Measurements from ENCODE around the gene SPOP. TPM values are rescaled to one million over a fixed set of nuclear protein-coding genes. Genes with fewer than 3 reads are reported as not detected.

The SPOP gene
- total and polyA plus RNA-seq, 2 experiments from 2014 or later = 13.9 to 18.6 TPM

- H3K4me1 Mint-ChIP-seq = peaks cover 4% of the 10 kb centered on the region; the same call in 2 of the 3 replicates
- Histone ChIP-seq H3K36me3 (ENCODE audit: insufficient read depth) (peaks cover 13% of the 10 kb centered on the region), H2AFZ (no peak overlapping the region), H3K27ac (ENCODE audit: low read depth) (no peak overlapping the region), H3K4me1 (ENCODE audit: insufficient read depth) (no peaks in the 10 kb centered on the region), H3K4me2 (no peak overlapping the region), H3K27me3 (ENCODE audit: insufficient read depth) (no peaks in the 10 kb centered on the region), H3F3A (replicated peaks; ENCODE audit: low read depth) (0 out of 2 replicates have a peak, but pooled peaks cover 3% of the 10 kb centered on the region), H3K9me2 (ENCODE audit: insufficient read depth) (no peaks in the 10 kb centered on the region), H3K4me3 (no peak overlapping the region), H3K79me2 (replicated peaks; ENCODE audit: insufficient read depth) (peaks cover 16% of the 10 kb centered on the region), H4K20me1 (replicated peaks; ENCODE audit: insufficient read depth) (peaks cover 16% of the 10 kb centered on the region)
- no peak for DNase-seq (ENCODE audit: low spot score)
- H3K36me3 Mint-ChIP-seq (ENCODE audit: low read depth) = peaks cover 68% of the 10 kb centered on the region
- H3K9me3 Mint-ChIP-seq = no peaks in the 10 kb centered on the region; the same call in 2 of the 3 replicates
- ATAC-seq = no peak
- TF ChIP-seq JUNB (IDR thresholded peaks at IDR 0.05; ENCODE audit: unreplicated experiment) (no peak), EZH2phosphoT487 (IDR thresholded peaks at IDR 0.05; ENCODE audit: unreplicated experiment) (no peak), NANOG (IDR thresholded peaks at IDR 0.05; ENCODE audit: borderline replicate concordance) (no peak), EZH2 (IDR thresholded peaks at IDR 0.05; ENCODE audit: low read depth, unreplicated experiment) (no peak), ZNF114 (CRISPR knock-in tag; IDR thresholded peaks at IDR 0.05) (no peak), ETS1 (IDR thresholded peaks at IDR 0.05) (no peak), CREB1 (CRISPR knock-in tag; IDR thresholded peaks at IDR 0.05; ENCODE audit: low read depth) (no peak)
- no peak overlapping the region for H3K27ac Mint-ChIP-seq
- peaks cover 4% of the 10 kb centered on the region for H3K27me3 Mint-ChIP-seq (ENCODE audit: insufficient read depth, low read depth, poor library complexity)
- no peak overlapping the region for H3K4me3 Mint-ChIP-seq
Measured at GRCh38 chr17:49722066-49722465, 44.2 kb upstream of the SPOP start.

GRCh38 chr17:49717371-49717861, 39.5 kb upstream of the SPOP start:
- Mint-ChIP-seq H3K27ac (no peak overlapping the region), H3K36me3 (ENCODE audit: low read depth) (peaks cover 76% of the 10 kb centered on the region), H3K4me1 (no peaks in the 10 kb centered on the region), H3K9me3 (no peaks in the 10 kb centered on the region), H3K4me3 (no peak overlapping the region), H3K27me3 (ENCODE audit: insufficient read depth, low read depth, poor library complexity) (peaks cover 3% of the 10 kb centered on the region)
- Histone ChIP-seq H2AFZ (no peak overlapping the region), H3K4me3 (no peak overlapping the region), H3K4me2 (no peak overlapping the region), H3K4me1 (ENCODE audit: insufficient read depth) (no peaks in the 10 kb centered on the region), H3F3A (replicated peaks; ENCODE audit: low read depth) (no peaks in the 10 kb centered on the region), H3K27ac (ENCODE audit: low read depth) (no peak overlapping the region), H3K79me2 (replicated peaks; ENCODE audit: insufficient read depth) (no peaks in the 10 kb centered on the region), H3K9me2 (ENCODE audit: insufficient read depth) (no peaks in the 10 kb centered on the region), H3K36me3 (ENCODE audit: insufficient read depth) (peaks cover 28% of the 10 kb centered on the region), H4K20me1 (replicated peaks; ENCODE audit: insufficient read depth) (0 out of 2 replicates have a peak, but pooled peaks cover 3% of the 10 kb centered on the region), H3K27me3 (ENCODE audit: insufficient read depth) (no peaks in the 10 kb centered on the region)
- DNase-seq (ENCODE audit: low spot score) (no peak), ATAC-seq (no peak)
- TF ChIP-seq ETS1 (IDR thresholded peaks at IDR 0.05) = no peak
- TF ChIP-seq ZNF331 (CRISPR knock-in tag; IDR thresholded peaks at IDR 0.05; ENCODE audit: low read depth) = no peak
- TF ChIP-seq CTCF (conservative IDR thresholded peaks at IDR 0.05; ENCODE audit: low read depth in 2 of 2) = no peak
- no peak for TF ChIP-seq EZH2phosphoT487 (IDR thresholded peaks at IDR 0.05; ENCODE audit: unreplicated experiment)
- TF ChIP-seq ZNF462 (CRISPR knock-in tag; IDR thresholded peaks at IDR 0.05) = no peak
- TF ChIP-seq EZH2 (IDR thresholded peaks at IDR 0.05; ENCODE audit: low read depth, unreplicated experiment) = no peak
- no peak for TF ChIP-seq POLR2AphosphoS5 (IDR thresholded peaks at IDR 0.05; ENCODE audit: low read depth)
- no peak for TF ChIP-seq NANOG (IDR thresholded peaks at IDR 0.05; ENCODE audit: borderline replicate concordance)
- TF ChIP-seq JUNB (IDR thresholded peaks at IDR 0.05; ENCODE audit: unreplicated experiment) = no peak
- TF ChIP-seq CREB1 (CRISPR knock-in tag; IDR thresholded peaks at IDR 0.05; ENCODE audit: low read depth) = no peak

Data from GM23338 (cell line).